DMS53 treated with DMSO at 0.1 percent for 48 hours (cell line): ENCODE results near the gene TMED6.

ENCODE experiments used
- DNase-seq: peaks from one replicate; lab custom pipeline; 2025; ENCODE audit not compliant: unreplicated experiment; lab: John Stamatoyannopoulos, UW

Gene TMED6

DNA sequence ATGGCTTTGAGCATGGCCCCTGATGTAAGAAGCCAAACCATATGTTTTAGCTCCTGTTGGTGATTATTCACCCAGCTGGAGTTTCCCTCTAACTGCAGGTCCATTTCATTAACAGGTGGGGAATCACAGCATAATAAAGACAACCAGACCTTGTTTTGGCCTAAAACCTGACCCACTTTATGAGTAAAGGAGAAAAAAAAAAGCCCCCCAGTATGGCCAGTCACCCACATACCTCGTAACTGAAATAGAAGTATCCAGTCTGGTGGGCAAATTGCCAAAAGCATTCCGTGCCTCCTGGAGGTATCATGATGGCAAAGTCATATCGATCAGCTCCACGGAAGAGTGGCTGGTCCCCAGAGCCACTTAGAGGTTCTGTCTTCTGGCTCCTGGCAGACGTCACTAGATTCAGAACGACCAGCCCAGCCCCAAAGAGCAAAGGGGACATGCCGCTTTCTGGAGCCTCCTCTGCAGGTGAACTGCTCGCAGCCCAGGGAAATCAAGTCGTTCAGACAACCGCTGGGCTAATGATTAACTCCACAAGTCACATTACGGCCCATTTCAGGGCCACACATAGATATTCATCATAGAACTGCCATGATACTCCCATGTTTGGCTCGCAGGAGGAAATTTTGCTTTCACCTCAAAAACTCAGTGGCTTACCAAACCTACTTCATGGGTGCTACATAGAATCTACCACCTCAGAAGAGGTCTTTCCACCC lies at the start of gene TMED6:
Gene TMED6, minus strand, starts transcription at position 478 of the 719 bp plus-strand sequence. Its CDS starts 33 bp downstream, at position 445.
- peak; percentile 77 for DNase-seq

DNA sequence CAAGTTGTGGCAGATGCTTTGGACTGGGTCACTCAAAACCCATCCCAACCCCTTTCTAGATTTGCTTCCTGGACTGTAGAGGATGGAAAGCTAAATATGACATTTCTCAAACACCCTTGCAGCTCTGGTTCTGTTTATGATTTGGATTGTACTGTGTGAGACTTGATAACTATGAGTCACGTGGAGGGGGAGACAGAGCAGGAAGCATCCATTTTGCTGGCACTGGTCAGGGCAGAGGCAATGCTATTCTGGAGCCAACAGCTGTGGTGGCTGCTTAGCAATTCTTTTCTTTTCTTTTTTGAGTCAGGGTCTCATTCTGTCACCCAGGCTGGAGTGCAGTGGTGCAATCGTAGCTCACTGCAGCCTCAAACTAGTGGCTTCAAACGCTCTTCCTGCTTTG lies 47.8 kb upstream of the TMED6 start:
- DNase-seq: no peak

DNA sequence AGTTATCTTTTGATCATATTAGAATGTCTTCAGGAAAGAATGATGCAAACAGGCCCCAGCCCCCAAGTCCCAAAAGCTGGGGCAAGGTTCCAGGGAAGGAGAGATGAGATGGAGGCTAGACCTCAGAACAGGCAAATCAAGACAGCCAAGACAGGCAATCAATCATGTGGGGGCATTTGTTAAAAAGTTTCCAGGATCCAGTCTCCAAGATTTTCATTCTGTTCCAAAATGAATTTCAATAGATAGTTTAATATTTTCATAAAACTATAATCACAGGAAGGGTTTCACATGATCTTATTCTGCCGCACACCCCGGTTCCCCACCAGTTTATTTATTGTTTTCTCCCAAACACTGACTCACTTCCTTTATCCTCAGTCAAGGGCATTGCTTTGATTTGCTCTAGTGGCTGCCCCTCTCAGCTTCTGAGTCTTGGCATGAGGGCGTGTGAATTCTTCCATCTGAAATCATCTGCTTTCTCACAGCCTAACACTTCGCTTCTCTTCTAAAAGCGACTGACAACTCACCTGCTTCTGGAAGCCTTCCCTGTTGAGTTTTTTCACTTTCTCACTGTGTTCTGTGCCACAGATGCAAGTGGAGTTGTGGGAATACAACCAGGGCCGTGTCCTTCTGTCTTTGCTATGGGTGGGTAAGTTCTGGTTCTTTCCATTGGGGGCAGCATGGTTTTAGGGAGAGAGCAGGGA lies 46.4 kb upstream of the TMED6 start:
- DNase-seq: peak; percentile 61

DNA sequence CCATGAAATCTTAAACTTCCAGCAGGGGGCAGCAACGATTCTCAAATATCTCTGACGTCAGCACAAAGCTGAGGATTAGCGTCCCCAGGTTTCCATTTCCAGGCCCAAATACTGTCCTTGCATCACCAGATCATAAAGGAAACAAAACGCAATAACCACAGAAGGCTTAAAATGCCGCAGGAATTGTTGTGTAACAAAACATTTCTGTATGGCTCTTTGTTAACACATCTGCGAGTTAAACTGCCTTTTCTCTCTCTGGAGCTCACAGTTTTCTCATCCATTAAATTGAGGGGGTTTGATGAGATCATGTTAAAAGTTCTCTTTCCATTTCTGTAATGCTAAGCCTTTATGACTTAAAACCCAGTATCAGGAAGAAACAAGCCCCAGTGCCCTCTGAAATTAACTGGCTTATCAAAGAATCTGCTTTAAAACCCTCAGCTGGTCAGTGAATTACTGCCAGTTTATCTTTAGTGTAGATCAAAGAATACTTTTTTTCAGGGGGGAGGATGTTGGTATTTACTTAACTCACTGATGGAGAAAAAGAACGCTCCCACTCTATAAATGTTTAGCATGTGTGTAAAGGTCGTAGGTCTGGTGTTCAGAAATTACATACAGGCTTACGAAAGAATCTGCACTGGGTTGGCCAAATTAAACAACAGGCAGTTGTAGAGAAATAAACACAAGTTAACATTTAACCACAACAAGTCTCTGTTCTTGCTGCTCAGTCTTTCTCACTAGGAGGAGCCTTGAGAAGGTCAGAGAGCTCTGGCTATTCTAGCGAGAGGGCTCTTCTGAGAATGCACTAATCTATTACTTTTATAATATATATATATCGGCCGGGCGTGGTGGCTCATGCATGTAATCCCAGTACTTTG lies 44.8 kb upstream of the TMED6 start:
- peak; percentile 71 for DNase-seq

DNA sequence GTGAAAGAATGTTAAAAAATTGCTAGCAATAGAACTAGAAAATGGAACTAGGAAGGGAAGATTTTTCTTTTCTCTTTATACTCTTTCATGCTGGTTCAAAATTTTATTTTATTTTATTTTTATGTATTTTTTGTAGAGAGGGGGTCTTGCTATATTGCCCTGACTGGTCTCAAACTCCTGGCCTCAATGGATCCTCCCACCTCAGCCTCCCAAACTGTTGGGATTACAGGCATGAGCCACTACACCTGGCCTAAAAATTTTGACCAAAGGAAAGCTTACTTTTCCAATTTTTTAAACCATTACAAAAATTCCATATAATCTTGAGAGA lies 44.2 kb upstream of the TMED6 start:
- no peak for DNase-seq

DNA sequence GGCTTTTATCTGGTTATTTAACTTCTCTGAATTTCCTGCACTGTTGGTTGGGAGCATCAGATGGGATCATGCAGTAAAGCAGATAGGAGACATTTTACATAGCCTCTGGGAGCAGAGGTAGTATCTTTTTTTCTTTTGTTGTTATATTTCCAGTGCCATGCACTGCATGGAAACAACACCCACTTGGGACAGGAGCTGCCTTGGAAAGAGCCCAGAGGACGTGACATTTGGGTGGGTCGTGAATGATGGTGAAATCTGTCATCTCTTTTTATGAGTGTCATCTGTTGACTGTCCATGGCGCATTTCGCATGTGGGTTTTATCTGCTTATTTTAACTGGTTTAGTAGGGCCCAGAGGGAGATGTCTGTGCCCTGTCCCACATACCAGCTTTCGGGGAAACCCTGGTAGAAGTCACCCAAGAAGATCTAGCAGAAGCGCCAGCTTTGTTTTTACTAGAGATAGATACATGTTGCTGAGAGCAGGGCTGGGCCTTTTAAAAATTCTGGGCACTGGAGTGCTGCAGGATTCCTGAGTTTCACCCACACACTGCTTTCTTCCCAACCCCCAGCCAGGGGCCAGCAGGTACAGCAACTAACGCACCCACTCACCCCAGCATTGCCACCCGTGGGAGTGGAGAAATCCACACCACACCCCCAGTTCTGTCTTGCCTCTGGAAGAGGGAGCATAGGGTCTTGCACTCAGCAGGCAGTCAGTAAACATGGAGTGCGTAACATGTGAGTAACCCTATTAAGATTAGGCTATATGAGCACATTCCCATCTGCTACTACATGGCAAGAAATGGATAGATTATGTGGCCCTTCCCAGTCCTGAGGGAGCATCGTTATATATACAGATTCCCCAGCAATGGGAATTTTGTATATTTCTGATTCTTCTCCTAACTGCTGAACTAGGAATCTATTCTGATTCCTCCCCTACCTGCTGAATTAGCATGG lies 42.6 kb upstream of the TMED6 start:
- DNase-seq: no peak

DNA sequence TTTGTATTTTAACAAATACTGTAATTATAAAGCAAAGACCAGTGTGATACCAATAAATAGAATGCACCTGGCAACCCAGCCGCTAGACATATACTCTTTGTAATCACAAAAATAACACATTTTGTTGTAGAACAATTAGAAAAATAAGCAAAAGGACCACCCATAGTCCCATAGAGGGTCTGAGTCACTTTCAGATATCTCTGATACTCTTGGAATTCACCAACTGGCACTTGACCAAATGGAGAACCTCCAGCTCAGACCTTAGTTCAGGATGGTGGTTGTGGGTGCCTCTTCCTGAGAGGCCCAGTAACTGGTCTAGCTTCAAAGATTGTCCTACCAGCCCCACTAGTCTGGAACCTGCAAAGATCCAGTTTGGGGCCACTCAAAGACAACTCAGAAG lies 35.0 kb upstream of the TMED6 start:
- DNase-seq: no peak

DNA sequence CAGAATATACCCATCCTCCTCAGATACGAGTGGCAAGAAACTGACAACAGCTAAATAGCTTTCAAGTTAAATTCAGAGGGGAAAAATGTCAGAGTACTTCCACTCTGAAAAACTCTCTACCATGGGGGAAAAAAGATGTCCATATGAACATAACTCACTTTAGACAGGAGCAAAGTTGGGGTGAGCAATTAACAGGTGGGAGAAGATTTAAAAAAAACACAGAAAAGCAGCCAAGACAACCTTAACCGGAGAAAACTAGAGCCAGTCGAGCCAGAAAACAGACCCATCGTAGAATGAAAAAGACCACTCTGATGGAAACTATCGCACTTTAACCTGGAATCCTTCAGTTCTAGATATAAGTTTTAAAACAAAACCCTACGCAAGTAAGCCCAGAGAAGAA lies 33.4 kb upstream of the TMED6 start:
- DNase-seq: no peak

DNA sequence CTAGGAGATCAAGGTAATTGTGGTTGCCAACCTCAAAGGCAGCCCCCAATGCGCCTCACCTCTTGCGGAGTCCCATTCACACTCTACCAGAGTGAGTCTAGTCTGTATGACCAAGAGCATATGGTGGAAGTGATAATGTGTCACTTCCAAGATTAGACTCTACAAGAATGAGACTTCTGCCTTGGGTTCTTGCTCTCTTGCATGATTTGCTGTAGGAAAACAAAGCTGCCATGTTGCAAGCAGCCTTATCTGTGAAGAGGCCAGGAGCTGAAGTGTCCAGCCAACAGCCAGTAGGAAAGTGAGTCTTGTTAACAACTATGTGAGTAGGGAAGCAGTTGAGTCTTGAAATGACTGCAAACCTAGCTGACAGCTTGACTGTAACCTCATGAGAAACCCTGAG lies 30.8 kb upstream of the TMED6 start:
- DNase-seq: no peak

DNA sequence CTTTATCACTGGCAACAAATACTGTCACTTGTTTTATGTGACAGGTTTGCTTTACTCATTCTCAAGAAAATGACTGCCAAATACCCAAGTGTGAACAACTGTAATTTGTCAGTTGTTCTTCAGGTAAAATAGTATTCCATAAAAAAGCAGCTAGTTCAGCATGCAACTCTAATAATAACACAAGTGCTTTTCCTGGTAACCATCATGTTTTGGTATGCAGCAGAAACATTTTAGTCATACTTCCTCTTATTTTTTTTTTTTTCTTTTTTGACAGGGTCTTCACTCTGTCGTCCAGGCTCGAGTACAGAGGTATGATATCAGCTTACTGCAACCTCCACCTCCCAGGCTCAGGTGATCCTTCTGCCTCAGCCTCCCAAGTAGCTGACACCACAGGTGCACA lies 29.6 kb upstream of the TMED6 start:
- DNase-seq: no peak

DNA sequence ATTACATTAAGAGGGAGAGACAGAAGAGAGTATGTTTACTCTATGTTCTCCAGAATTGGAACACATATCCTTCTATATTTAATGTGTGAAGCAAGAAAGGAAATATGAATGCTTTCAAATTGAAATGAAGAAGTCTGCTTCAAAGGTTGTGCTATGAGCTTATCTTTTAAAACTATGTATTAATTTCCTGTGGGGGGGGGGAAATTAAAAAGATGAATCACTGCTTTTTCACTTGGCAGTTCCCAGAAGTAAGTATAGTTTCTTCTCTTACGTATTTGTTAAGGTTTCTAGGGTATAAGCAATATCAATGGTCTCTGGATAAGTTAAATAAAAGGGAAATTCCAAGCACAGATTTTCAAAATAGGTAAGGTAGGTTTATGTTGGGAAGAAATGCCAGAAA lies 27.2 kb upstream of the TMED6 start:
- no peak for DNase-seq

DNA sequence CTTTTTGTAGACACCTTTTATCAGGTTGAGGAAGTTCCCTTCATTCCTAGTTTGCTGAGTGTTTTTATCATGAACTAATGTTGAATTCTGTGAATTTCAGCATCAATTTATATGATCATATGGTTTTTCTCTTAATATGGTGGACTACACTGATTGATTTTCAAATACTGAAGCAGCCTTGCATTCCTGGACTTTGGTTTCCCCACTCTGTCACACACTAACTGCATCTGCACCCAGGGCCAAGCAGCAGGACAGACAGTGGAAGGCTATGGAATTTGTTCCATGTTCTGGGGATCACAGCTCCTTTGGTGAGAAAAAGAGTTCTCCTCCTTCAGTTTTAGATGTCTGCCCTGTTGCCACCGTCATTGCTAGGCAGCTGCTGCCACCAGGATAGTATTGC lies 26.4 kb upstream of the TMED6 start:
- no peak for DNase-seq

DNA sequence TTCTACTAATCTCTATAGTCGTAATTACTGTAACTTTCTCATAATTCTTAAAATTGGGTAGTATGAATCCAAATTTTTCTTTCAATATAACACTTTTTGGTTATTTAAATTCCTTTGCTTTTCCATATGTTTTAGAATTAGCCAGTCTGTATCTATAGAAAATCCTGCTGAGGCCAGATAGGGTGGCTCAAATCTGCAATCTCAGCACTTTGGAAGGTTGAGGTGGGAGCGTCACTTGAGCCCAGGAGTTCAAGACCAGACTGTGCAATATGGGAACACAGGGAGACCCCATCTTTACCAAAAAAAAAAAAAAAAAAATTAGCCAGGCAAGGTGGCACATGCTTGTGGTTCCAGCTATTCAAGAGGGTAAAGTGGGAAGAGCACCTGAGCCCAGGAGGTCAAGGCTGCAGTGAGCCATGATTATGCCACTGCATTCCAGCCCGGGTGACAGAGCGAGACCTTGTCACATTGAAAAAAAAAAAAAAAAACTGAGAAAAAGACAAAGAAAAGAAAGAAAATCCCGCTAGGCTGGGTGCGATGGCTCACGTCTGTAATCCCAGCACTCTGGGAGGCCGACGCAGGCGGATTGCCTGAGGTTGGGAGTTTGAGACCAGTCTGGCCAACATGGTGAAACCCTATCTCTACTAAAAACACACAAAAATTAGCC lies 24.9 kb upstream of the TMED6 start:
- no peak for DNase-seq

DNA sequence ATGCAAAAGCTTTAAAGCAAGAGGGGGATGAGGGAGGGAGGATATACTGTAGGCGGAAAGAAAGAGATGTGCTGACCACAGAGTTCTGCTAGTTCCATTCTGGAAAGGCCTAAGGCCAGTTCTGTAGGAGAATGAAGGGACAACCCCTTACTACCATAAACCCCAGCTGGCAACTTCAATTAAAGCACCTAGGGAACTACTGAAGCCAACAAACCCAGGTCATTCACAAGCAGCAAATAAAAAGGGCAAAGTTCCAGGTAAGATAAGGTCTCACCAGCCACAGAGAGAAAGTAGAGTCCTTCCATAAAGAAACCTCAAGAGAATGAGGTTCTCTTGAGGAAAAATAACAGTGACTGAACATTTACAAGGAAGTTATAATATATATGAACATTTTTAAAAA lies 21.4 kb upstream of the TMED6 start:
- no peak for DNase-seq

DNA sequence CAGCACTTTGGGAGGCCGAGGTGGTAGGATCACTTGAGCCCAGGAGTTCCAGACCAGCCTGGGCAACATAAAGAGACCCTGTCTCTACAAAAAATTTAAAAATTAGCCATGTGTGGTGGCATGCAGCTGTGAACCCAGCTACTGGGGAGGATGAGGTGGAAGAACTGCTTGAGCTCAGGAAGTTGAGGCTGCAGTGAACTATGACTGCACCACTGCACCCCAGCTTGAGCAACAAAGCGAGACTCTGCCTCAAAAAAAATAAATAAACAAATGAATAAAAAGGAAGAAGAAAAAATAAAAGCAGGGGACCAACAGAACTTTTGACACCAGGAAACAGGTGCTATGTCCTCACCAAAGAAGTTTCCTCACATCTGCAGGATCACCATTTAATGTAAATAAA lies 20.0 kb upstream of the TMED6 start:
- no peak for DNase-seq

DNA sequence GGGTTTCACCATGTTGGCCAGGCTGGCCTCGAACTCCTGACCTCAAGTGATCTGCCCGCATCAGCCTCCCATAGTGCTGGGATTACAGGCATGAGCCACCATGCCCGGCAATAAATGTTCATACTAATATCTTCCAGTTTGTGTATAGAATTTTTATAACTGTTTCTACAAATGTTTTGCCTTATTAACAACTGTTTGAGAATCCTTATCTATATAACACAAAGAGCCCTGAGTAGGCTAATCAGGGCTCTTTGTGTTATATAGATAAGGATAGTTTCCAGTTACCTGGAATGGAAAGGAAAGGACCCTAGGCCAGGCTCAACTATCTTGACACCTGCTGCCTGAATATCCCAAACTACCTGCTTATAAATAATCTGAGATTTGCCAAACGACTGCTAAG lies 17.3 kb upstream of the TMED6 start:
- no peak for DNase-seq

DNA sequence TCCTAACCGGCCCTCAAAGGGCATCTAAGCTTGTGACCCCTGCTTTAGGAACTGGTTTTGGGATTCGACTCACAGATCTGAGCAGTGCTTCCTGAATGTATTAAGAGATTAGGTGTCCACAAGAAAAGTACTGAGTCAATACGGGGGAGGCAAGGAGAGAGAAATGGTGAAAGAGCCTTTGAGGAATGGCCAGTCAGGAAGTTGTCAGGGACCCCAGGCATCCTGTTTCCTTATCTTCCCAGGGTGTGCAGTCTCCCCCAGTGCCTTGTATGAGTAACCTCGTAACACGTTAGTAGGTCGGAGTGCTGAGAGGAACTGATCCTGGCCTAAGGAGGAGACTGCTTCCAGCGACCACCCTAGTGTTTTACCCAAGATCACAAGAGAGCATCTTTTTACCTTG lies 16.4 kb upstream of the TMED6 start:
- no peak for DNase-seq

DNA sequence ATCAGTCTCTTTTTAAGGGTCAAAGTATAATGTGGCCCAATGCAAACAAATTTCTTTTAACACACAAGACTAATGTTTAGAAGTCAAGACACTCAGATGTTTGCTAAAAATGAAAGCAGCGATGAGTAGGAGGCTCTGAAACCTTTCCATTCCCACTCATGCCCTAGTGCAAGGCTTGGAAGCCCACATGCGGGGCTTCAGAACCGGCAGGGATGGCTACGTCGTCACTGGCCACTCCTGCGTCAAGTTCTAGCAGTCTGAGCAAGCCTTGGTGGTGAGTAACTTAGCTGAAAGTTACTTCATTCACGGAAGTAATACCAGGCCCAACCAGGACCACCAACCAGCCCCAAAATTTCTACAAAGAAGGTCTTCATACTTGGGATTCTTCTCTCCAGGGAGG lies 14.8 kb upstream of the TMED6 start:
- no peak for DNase-seq

DNA sequence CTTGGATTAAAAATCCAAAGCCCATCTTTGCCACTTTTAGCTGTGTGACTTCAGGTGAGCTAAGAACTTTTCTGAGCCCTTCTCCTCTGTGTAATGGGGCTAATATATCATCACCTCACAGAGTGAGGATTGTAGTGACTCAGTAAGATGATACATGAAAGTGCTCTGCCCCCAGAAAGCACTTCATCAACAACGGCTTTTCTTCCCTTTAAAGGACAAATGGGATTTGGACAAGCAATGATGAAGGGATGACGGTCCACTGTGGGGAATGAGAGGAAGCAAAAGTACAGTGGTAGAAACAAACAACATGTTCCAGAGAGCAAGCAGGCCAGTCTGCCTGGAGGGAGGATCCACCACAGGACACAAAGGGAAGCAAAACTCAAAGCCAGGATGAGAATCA lies 14.3 kb upstream of the TMED6 start:
- DNase-seq: no peak

DNA sequence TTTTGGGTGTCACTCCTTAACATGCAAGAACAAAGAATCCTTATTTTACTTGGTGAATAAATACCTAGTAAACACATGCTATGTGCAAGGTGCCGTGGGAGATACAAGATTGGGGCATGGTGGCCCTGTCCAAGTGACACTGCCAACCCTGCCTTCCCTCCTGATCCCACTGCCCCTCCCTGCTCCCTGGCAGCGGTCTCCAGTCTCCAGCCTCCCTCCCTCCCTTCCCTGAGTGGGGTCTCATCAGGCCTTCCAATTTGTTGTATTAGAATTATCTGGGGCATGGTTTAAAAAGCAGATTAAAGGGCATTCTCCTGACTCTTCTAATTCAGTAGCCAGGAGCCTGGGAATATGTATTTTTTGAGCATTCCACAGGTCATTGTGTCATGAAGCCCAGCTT lies 12.5 kb upstream of the TMED6 start:
- no peak for DNase-seq
